SK-N-SH treated with all-trans-retinoic acid at 6 μM for 48 hours (cell line): Measurements from ENCODE around the gene MAP3K1.

Experiments used
- ATAC-seq: fragments of 200-7000 bp; cut with Tn5 transposase; 3 replicates; pipeline ENCODE4 v1.9.1; 2020; ENCODE audit warnings: mild to moderate bottlenecking, moderate library complexity
- ARNTL ChIP-seq: fragments of 450-650 bp; formaldehyde crosslinking; IDR thresholded peaks from 2 replicates; pipeline ENCODE4 v1.5.0; 2020; ENCODE audit warnings: low read depth, mild to moderate bottlenecking, moderate library complexity, borderline replicate concordance
- BACH2 ChIP-seq: fragments of 250-450 bp; sonication (Bioruptor Pico); IDR thresholded peaks from 2 replicates; pipeline ENCODE4 v1.9.0; 2021; ENCODE audit warnings: mild to moderate bottlenecking, borderline replicate concordance
- CREB5 ChIP-seq: fragments of 250-450 bp; sonication (Bioruptor Pico); IDR thresholded peaks from 2 replicates; pipeline ENCODE4 v1.5.1; 2020; ENCODE audit warnings: low read depth, mild to moderate bottlenecking, moderate library complexity
- CSDC2 ChIP-seq: fragments of 250-450 bp; sonication (Bioruptor Pico); IDR thresholded peaks from 2 replicates; pipeline ENCODE4 v1.5.0; 2020; ENCODE audit warnings: mild to moderate bottlenecking, moderate library complexity
- CSRNP3 ChIP-seq: fragments of 250-450 bp; sonication (Bioruptor Pico); IDR thresholded peaks from 2 replicates; pipeline ENCODE4 v1.5.1; 2021; ENCODE audit warnings: mild to moderate bottlenecking, moderate library complexity
- ESRRG ChIP-seq: fragments of 250-450 bp; sonication (Bioruptor Pico); IDR thresholded peaks from 2 replicates; pipeline ENCODE4 v1.6.1; 2021; ENCODE audit warnings: mild to moderate bottlenecking
- GLIS3 ChIP-seq: fragments of 250-450 bp; sonication (Bioruptor Pico); IDR thresholded peaks from 2 replicates; pipeline ENCODE4 v1.5.0; 2020; ENCODE audit warnings: mild to moderate bottlenecking, moderate library complexity
- ISL1 ChIP-seq: fragments of 250-450 bp; sonication (Bioruptor Pico); IDR thresholded peaks from 2 replicates; pipeline ENCODE4 v2.1.2; 2022; ENCODE audit warnings: mild to moderate bottlenecking, moderate library complexity
- OSR1 ChIP-seq: fragments of 250-450 bp; sonication (Bioruptor Pico); IDR thresholded peaks from 2 replicates; pipeline ENCODE4 v1.8.0; 2022; ENCODE audit warnings: moderate library complexity, mild to moderate bottlenecking, inconsistent platforms
- PATZ1 ChIP-seq: fragments of 250-450 bp; sonication (Bioruptor Pico); IDR thresholded peaks from 2 replicates; pipeline ENCODE4 v1.8.0; 2020; ENCODE audit warnings: mild to moderate bottlenecking, moderate library complexity, borderline replicate concordance
- PPARA ChIP-seq: fragments of 250-450 bp; sonication (Bioruptor Pico); IDR thresholded peaks from 2 replicates; pipeline ENCODE4 v1.5.0; 2020; ENCODE audit warnings: mild to moderate bottlenecking, borderline replicate concordance
- RARB ChIP-seq: fragments of 250-450 bp; sonication (Bioruptor Pico); IDR thresholded peaks from 2 replicates; pipeline ENCODE4 v1.8.0; 2021; ENCODE audit warnings: mild to moderate bottlenecking, moderate library complexity
- TCF4 ChIP-seq: fragments of 250-450 bp; sonication (Bioruptor Pico); IDR thresholded peaks from 2 replicates; pipeline ENCODE4 v1.8.0; 2021; ENCODE audit warnings: mild to moderate bottlenecking, moderate library complexity, borderline replicate concordance
- TOX ChIP-seq: fragments of 250-450 bp; sonication (Bioruptor Pico); IDR thresholded peaks from 2 replicates; pipeline ENCODE4 v1.8.0; 2021; ENCODE audit warnings: mild to moderate bottlenecking, moderate library complexity, borderline replicate concordance
- TSHZ2 ChIP-seq: fragments of 250-450 bp; sonication (Bioruptor Pico); IDR thresholded peaks from 2 replicates; pipeline ENCODE4 v1.5.0; 2020; ENCODE audit warnings: mild to moderate bottlenecking, moderate library complexity
- ZC3H10 ChIP-seq: fragments of 250-450 bp; sonication (Bioruptor Pico); IDR thresholded peaks from 2 replicates; pipeline ENCODE4 v1.5.1; 2021; ENCODE audit warnings: mild to moderate bottlenecking, moderate library complexity
- ZFP30 ChIP-seq: fragments of 450-650 bp; formaldehyde crosslinking; IDR thresholded peaks from 2 replicates; pipeline ENCODE4 v1.5.0; 2022; ENCODE audit warnings: mild to moderate bottlenecking, moderate library complexity
- ZNF565 ChIP-seq: fragments of 450-650 bp; formaldehyde crosslinking; conservative IDR thresholded peaks from 2 replicates; pipeline ENCODE4 v1.5.0; 2020; ENCODE audit warnings: low read depth, mild to moderate bottlenecking, moderate library complexity
- ZNF70 ChIP-seq: fragments of 450-650 bp; formaldehyde crosslinking; IDR thresholded peaks from 2 replicates; pipeline ENCODE4 v1.5.0; 2020; ENCODE audit warnings: mild to moderate bottlenecking, moderate library complexity
- ZNF8 ChIP-seq: fragments of 450-650 bp; formaldehyde crosslinking; IDR thresholded peaks from 2 replicates; pipeline ENCODE4 v1.5.0; 2020; ENCODE audit warnings: mild to moderate bottlenecking, moderate library complexity
- TF ChIP-seq, protein P1 (sequence below): fragments of 250-450 bp; sonication (Bioruptor Pico); IDR thresholded peaks from 2 replicates; pipeline ENCODE4 v1.8.0; 2021; ENCODE audit warnings: low read depth, mild to moderate bottlenecking, moderate library complexity, borderline replicate concordance

Gene MAP3K1

DNA sequence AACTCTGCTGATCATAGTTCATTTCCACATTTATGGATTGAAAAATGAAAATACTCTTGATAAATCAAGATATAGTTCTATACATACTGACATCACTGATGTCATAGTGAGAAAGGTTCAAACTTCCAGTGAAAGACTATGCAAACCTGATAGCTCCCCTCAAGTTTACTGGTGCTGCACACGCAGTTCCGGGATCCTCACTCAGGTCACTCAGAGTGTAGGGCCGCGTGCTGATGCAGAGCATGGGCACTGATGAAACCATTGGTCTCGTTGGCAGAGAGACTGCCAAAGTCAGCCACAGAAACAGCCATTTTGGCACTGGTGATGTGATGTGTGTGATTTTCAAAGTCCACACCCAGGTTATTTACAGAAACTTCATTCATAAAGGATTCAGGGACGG, 107.6 kb downstream of the MAP3K1 start:
- ATAC-seq, result no peak
- TF ChIP-seq ESRRG (CRISPR knock-in tag) (no peak), TSHZ2 (CRISPR knock-in tag) (no peak), GLIS3 (no peak), CSDC2 (CRISPR knock-in tag) (no peak), CSRNP3 (CRISPR knock-in tag) (no peak), ZNF8 (CRISPR knock-in tag) (no peak), ISL1 (no peak), BACH2 (CRISPR knock-in tag) (no peak)
- TF ChIP-seq, protein P1, sequence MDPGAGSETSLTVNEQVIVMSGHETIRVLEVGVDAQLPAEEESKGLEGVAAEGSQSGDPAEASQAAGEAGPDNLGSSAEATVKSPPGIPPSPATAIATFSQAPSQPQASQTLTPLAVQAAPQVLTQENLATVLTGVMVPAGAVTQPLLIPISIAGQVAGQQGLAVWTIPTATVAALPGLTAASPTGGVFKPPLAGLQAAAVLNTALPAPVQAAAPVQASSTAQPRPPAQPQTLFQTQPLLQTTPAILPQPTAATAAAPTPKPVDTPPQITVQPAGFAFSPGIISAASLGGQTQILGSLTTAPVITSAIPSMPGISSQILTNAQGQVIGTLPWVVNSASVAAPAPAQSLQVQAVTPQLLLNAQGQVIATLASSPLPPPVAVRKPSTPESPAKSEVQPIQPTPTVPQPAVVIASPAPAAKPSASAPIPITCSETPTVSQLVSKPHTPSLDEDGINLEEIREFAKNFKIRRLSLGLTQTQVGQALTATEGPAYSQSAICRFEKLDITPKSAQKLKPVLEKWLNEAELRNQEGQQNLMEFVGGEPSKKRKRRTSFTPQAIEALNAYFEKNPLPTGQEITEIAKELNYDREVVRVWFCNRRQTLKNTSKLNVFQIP (CRISPR knock-in tag), result no peak

DNA sequence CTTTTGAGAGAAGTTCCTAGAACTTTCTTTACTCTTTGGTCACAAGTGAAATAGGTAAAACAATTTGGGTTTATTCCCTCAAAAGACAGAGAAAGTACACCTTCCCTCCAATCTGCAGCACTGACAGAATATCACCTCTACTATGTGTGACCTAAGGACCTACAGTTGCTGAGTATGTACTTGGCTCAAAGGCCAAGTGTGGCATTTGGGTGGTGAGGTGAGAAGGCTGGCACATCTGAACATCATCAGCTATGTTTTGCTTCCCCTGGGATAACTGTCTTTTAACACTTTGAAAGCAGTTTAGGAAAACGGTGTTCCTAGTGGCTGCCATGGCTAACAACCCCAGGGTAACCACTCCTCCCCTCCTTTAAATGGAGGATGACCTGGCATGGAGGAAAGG, 119.0 kb downstream of the MAP3K1 start:
- ATAC-seq, result no peak

More for the DNA sequence above, 119.0 kb downstream of the MAP3K1 start:
- TF ChIP-seq PATZ1, result no peak
- TF ChIP-seq BACH2 (CRISPR knock-in tag), result no peak
- TF ChIP-seq OSR1 (CRISPR knock-in tag), result no peak
- TF ChIP-seq CREB5 (CRISPR knock-in tag), result no peak
- TF ChIP-seq ZFP30 (CRISPR knock-in tag), result no peak
- no peak for TF ChIP-seq ARNTL (CRISPR knock-in tag)
- TF ChIP-seq ZNF565, result no peak
- TF ChIP-seq GLIS3, result no peak
- no peak for TF ChIP-seq CSRNP3 (CRISPR knock-in tag)
- no peak for TF ChIP-seq TOX (CRISPR knock-in tag)
- TF ChIP-seq TCF4, result no peak
- no peak for TF ChIP-seq ZC3H10
- TF ChIP-seq RARB (CRISPR knock-in tag), result no peak
- TF ChIP-seq ZNF70 (CRISPR knock-in tag), result no peak
- no peak for TF ChIP-seq ISL1
- no peak for TF ChIP-seq PPARA (CRISPR knock-in tag)
- TF ChIP-seq, protein P1 (CRISPR knock-in tag), result no peak
